HG03039 (cell line): ENCODE data around the gene TRIM37.

Experiments used
- ATAC-seq: cut with Tn5 transposase; IDR thresholded peaks from one replicate; pipeline ENCODE4 v1.9.1; 2021; ENCODE audit warnings: mild to moderate bottlenecking, moderate library complexity; ENCODE audit not compliant: unreplicated experiment

Gene TRIM37

DNA sequence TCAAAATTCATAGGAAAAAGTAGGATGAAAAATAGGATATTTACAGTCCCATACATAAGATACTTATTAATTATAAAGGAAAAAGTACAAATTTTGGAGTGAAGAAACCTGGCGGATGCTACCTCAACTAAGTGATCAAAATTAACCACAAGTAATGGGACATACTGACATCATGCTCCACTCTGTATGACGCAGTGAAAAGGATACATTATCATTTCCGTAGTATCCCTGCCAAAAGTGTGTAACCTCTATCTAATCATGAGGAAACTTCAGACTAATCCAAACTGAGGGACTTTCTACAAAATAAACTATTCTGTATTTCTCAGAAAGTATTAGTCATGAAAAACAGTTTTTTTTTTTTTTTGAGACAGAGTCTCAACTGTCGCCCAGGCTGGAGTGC, 60.5 kb downstream of the TRIM37 start:
- ATAC-seq: no peak

GRCh38 chr17:59038734-59039133, 67.9 kb downstream of the TRIM37 start:
- no peak for ATAC-seq

DNA sequence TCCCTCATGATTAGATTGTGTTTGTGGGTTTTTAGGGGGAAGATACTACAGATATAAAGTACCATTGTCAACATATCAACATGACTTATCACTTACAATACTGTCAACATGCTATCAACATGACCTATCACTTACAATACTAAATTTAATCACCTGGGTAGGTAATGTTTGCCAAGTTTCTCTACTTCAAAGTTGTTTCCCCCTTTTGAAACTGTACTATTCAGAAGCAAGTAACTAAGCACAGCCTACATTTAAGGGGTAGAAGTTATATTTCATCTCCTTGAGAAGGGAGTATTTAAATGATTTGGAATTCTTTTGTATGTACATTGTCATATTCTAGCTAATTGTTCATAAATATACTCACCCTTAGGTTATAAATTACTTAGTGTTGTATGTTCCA, 68.7 kb downstream of the TRIM37 start:
- ATAC-seq: no peak

DNA sequence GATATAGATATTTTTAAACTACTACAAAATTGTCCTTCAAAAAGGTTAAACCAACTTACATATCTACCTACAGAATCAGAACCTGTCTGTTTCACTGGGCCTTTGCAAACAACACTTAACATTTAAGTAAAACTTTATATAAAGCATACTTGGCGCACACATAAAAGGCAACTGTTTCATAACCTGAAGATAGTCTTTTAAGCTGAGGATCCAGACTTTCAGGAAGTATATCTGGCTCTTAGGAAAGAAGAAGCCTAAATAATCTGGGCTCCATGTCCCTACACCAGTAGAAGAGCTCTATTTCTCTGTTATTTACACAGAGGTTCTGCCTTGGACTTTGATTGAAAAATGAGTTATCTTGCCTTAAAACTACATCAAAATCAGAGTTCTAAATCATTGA, 75.9 kb downstream of the TRIM37 start:
- ATAC-seq: no peak

GRCh38 chr17:59028328-59028727, 78.4 kb downstream of the TRIM37 start:
- ATAC-seq: no peak

DNA sequence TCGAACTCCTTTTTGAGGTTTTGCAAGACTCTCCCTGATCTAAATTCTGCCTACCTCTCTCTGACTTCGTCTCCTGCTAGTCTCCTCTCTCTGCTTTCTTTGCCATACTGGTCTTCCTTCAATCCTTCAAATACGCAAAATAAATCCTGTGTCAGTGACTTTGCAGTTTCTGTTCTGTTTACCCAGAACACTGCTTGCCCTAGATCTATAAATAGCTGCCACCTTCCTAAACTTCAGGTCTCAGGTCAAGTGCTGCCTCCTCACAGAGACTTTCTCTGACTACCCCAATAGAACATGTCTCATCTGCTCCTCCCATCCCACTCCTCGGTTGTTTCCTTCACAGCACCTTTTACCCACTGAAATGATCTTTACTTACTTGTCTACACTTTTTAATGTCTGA, 78.9 kb downstream of the TRIM37 start:
- no peak for ATAC-seq

DNA sequence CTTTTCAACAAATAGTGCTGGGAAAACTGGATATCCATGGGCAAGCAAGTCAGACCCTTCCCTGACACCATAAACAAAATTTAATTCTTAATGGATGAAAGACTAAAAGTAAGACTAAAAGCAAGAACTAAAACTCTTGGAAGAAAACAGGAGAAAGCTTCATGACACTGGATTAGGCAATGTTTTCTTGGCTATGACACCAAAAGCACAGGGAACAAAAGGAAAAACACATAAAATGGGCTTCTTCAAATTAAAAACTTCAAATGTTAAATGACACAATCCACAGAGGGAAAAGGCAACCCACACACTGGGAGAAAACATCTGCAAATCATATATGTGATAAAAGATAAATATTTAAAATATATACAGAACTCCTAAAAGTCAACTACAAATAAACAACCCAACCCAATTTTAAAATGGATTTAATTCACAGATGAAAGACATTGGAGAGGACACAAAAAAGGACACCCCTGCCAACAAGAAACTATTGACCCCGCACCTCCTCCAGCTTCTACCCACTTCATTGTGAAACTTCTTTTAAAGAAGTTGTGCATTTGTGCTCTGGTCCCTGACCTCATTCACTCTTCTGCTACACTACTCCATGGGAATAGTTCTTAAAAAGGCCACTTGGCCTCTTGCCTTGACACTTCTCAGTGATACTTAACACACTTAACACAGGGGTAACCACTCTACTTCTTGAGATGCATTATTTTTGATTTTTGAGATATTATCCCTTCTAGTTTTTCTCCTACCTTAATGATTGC, 80.3 kb downstream of the TRIM37 start:
- ATAC-seq: no peak

DNA sequence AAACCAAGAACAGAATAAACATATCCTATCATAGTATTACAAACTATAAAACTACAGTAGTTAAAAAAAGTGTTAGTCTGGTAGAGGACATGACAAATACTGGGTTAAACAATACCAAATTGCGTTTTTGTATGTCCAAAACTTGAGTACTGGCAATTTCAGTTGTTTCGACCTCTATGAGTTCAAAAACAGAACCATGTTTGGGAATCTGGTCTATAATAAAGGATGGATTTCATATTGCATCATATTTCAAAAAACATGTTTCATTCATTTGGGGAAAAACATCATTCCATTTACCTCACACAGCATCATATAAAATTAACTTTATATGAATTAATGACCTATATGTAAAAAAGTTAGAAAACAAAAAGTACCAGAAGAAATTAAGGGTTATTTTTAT, 81.8 kb downstream of the TRIM37 start:
- no peak for ATAC-seq

GRCh38 chr17:59018019-59018418, 88.7 kb downstream of the TRIM37 start:
- ATAC-seq: no peak

DNA sequence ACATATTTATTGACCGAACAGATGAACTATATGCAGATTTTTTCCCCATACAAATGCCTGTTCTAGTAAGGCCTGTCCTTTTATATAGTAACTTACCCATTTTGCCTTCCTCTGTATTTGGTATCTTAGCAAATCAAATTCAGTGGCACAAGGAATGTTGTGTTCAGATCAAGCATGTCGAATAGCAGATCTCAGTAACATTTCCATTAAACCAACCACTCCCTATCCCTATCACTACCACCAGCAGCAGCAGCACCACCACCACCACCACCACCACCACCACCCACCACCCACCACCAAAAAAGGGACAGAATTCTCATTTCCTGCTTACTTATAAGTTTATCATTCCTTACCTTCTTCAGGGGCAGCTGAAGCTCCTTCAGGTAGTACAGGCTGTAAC, 94.7 kb downstream of the TRIM37 start:
- no peak for ATAC-seq

- ATAC-seq: no peak
Observed at GRCh38 chr17:59010026-59010425, 96.7 kb downstream of the TRIM37 start.

GRCh38 chr17:59008737-59009136, 97.9 kb downstream of the TRIM37 start:
- no peak for ATAC-seq

DNA sequence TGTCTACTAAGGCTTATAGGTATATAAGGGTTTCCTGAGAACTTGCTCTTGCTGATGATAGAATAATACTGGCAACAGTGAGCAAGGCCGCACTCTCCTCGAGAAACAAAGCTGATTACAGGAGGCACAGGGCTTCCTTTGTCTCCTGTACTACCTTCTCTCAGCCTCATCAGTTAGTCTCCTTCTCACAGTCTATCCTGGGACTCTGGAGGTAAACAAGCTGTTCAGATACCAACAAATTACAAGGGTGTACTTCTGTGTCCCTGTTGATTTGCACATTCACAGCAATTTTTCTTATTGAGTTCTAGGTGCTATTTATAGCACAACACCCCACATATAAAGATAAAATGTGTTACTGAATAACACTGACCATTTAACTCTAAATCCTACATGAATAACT, 98.7 kb downstream of the TRIM37 start:
- ATAC-seq: no peak

- no peak for ATAC-seq
Observed at GRCh38 chr17:59004338-59005111, 102.2 kb downstream of the TRIM37 start.

GRCh38 chr17:59003860-59004259, 102.8 kb downstream of the TRIM37 start:
- ATAC-seq: no peak

DNA sequence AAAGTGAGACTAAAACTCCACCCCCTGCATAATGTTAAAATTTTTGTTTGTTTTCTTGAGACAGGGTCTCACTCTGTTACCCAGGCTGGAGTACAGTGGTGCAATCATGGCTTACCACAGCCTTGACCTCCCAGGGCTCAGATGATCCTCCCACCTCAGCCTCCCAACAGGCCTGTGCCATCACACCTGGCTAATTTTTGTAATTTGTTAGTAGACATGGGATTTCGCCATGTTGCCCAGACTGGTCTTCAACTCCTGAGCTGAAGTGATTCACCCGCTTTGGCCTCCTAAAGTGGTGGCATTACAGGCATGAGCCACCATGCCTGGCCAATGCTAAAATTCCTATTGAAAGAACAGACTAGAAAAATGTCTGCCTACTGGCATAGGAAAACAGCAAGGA, 103.8 kb downstream of the TRIM37 start:
- no peak for ATAC-seq

DNA sequence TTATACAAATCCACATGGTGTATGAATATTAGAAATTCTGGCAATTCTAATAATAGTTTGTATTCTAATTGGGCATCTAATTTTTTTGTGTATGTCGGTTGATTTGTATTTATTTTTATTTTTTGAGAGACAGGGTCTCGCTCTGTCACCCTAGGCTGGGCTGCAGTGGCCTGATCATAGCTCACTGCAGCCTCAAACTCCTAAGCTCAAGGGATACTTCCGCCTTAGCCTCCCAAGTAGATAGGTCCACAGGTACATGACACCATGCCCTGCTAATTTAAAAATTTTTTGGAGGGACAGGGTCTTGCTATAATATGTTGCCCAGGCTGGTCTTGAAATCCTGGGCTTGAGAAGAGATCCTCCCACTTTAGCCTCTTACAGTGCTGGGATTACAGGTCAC, 104.6 kb downstream of the TRIM37 start:
- no peak for ATAC-seq

GRCh38 chr17:59001158-59001814, 105.4 kb downstream of the TRIM37 start:
- ATAC-seq: peak; percentile 83

DNA sequence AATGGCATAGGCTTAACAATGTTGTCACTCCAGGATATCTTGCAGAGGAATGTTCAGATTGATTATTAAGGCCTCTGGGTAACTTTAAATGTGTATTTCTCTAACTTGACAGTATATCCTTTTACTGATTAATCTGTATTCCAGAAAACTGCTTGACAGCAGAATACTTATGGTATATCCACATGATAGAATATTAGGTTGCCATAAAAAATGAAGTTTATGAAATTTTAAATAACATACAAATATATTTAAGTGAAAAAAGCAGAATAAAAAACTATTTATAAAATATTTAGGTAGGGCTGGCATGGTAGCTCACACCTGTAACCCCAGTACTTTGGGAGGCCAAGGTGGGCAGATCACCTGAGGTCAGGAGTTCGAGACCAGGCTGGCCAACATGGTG, 106.7 kb downstream of the TRIM37 start:
- ATAC-seq: no peak

DNA sequence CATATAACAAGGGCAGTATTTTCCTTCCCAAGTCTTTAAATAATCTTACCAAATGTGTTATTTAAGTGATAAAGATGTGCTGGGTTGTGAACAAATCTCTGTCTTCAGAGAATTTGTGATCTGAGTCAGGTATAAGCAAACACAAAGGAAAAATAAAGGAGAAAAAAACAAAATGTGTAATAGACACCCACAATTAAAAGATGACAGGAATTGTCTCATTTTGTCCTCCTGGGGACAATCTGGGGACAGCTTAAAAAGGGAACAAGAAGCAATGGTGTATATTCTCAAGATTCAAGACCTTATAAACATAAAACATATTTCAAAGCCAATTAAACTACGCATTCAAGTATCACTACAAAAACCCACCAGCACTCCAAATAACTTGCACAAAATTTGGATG, 107.2 kb downstream of the TRIM37 start:
- ATAC-seq: no peak

DNA sequence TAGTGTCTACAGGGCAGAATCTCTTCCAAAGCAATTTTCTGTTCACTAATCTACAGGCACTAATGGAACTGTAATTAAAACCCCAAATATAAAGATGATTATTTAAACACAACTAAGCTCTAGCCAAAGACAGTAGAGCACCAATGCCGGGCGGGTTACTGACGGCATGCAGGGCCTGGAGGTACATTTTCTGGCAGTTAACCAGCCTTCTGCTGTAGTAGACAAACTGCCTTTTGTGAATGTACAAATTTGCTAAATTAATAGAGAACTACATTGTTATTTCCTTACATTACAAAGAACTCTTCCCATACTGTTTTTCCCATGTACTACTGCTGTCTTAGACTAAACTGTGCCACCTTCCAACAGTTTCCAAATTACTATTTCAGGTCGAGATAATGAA, 107.8 kb downstream of the TRIM37 start:
- ATAC-seq: no peak
